ENCODE measurements around the gene VRK3. TPM values are rescaled to one million over a fixed set of nuclear protein-coding genes. Genes with fewer than 3 reads are reported as not detected.

Gene VRK3
- total RNA-seq, 2 donors from 2014 or later, result 27.5 to 33.4 TPM

- peaks cover 34% of the 10 kb centered on the region for H3K36me3 ChIP-seq
- ATAC-seq (ENCODE audit: insufficient number of reproducible peaks, low FRiP score, low read depth) (no peak), DNase-seq (ENCODE audit: low spot score) (no peak)
- H3K27me3 ChIP-seq (replicated peaks; ENCODE audit: insufficient read depth), result no peaks in the 10 kb centered on the region
- H3K27ac ChIP-seq, result no peak overlapping the region
- H3K9me3 ChIP-seq, result no peaks in the 10 kb centered on the region
- no peak overlapping the region for H3K4me3 ChIP-seq
- no peak for TF ChIP-seq CTCF (IDR thresholded peaks at IDR 0.05)
- H3K4me1 ChIP-seq (ENCODE audit: control insufficient read depth in 1 of 2, low read depth in 2 of 2), result peaks cover 10 to 16% of the 10 kb centered on the region in 2 donors
Measured at GRCh38 chr19:50030225-50030624, 5.1 kb upstream of the VRK3 start.

GRCh38 chr19:50026550-50026906 is 1.4 kb upstream of the VRK3 start:
- Histone ChIP-seq H3K4me3 (peak overlapping the region; percentile 81), H3K9me3 (no peaks in the 10 kb centered on the region), H3K4me1 (ENCODE audit: control insufficient read depth in 1 of 2, low read depth in 2 of 2) (peaks cover 17 to 33% of the 10 kb centered on the region in 2 donors), H3K27me3 (replicated peaks; ENCODE audit: insufficient read depth) (no peaks in the 10 kb centered on the region), H3K27ac (no peak overlapping the region), H3K36me3 (peaks cover 8% of the 10 kb centered on the region)
- no peak for TF ChIP-seq CTCF (IDR thresholded peaks at IDR 0.05)
- DNase-seq (ENCODE audit: low spot score) (no peak), ATAC-seq (ENCODE audit: insufficient number of reproducible peaks, low FRiP score, low read depth) (no peak)

GRCh38 chr19:50025794-50026549 is 800 bp upstream of the VRK3 start, which contains the start of gene ZNF473:
Gene ZNF473, plus strand, starts transcription at chr19:50026005. Its CDS starts 5,078 bp downstream, at chr19:50031083.
- H3K4me1 ChIP-seq (ENCODE audit: control insufficient read depth in 1 of 2, low read depth in 2 of 2), result peaks cover 17 to 33% of the 10 kb centered on the region in 2 donors
- H3K4me3 ChIP-seq, result peak within 1 kb of the TSS; percentile 81
- peak; percentile 73 for ATAC-seq (ENCODE audit: insufficient number of reproducible peaks, low FRiP score, low read depth)
- peak within 1 kb of the TSS; percentile 84 to 85 for H3K27ac ChIP-seq
- no peaks in the 10 kb centered on the region for H3K9me3 ChIP-seq
- peak; percentile 78 for DNase-seq (ENCODE audit: low spot score)
- peaks cover 3% of the 10 kb centered on the region for H3K36me3 ChIP-seq
- H3K27me3 ChIP-seq (replicated peaks; ENCODE audit: insufficient read depth), result no peaks in the 10 kb centered on the region
- TF ChIP-seq CTCF (IDR thresholded peaks at IDR 0.05), result no peak

GRCh38 chr19:50024719-50025021 is 502 bp downstream of the VRK3 start:
- no peaks in the 10 kb centered on the region for H3K27me3 ChIP-seq (replicated peaks; ENCODE audit: insufficient read depth)
- no peak for DNase-seq (ENCODE audit: low spot score)
- H3K4me1 ChIP-seq (ENCODE audit: control insufficient read depth in 1 of 2, low read depth in 2 of 2), result peaks cover 17 to 33% of the 10 kb centered on the region in 2 donors
- ATAC-seq (ENCODE audit: insufficient number of reproducible peaks, low FRiP score, low read depth), result no peak
- peak overlapping the region; percentile 83 to 84 for H3K27ac ChIP-seq
- peak overlapping the region; percentile 81 for H3K4me3 ChIP-seq
- no peaks in the 10 kb centered on the region for H3K9me3 ChIP-seq
- no peak for TF ChIP-seq CTCF (IDR thresholded peaks at IDR 0.05)
- H3K36me3 ChIP-seq, result peaks cover 3% of the 10 kb centered on the region

GRCh38 chr19:50022823-50023222 is 2.3 kb downstream of the VRK3 start:
- no peaks in the 10 kb centered on the region for H3K9me3 ChIP-seq
- no peak overlapping the region for H3K27ac ChIP-seq
- peaks cover 8% of the 10 kb centered on the region for H3K36me3 ChIP-seq
- ATAC-seq (ENCODE audit: insufficient number of reproducible peaks, low FRiP score, low read depth) (no peak), DNase-seq (ENCODE audit: low spot score) (no peak)
- no peaks in the 10 kb centered on the region for H3K27me3 ChIP-seq (replicated peaks; ENCODE audit: insufficient read depth)
- no peak for TF ChIP-seq CTCF (IDR thresholded peaks at IDR 0.05)
- peaks cover 17 to 28% of the 10 kb centered on the region in 2 donors for H3K4me1 ChIP-seq (ENCODE audit: control insufficient read depth in 1 of 2, low read depth in 2 of 2)
- no peak overlapping the region for H3K4me3 ChIP-seq
